Gastrocnemius medialis (tissue), 4 donors: Measurements from ENCODE around the gene NDUFB8.

Experiments used
- POLR2A ChIP-seq, 2 donors: fragments of 450-650 bp; IDR thresholded peaks; one replicate each; pipeline ENCODE4 v1.6.1; 2017; ENCODE audit warnings: antibody characterized with exemption in 2 of 2, mild to moderate bottlenecking in 2 of 2, moderate library complexity in 2 of 2
- TF ChIP-seq, protein P1 (sequence below), 5 experiments: fragments of 450-650 bp in 3 of 5; fragments of 200-600 bp in 2 of 5; sonication (generic) in 2 of 5; IDR thresholded peaks in 4 of 5; conservative IDR thresholded peaks in 1 of 5; 1 replicate in 4 of 5; 2 replicates in 1 of 5; pipeline ENCODE4 v1.5.1; 2016 to 2019; ENCODE audit warnings: antibody characterized with exemption in 5 of 5, mild to moderate bottlenecking in 3 of 5, moderate library complexity in 3 of 5

DNA sequence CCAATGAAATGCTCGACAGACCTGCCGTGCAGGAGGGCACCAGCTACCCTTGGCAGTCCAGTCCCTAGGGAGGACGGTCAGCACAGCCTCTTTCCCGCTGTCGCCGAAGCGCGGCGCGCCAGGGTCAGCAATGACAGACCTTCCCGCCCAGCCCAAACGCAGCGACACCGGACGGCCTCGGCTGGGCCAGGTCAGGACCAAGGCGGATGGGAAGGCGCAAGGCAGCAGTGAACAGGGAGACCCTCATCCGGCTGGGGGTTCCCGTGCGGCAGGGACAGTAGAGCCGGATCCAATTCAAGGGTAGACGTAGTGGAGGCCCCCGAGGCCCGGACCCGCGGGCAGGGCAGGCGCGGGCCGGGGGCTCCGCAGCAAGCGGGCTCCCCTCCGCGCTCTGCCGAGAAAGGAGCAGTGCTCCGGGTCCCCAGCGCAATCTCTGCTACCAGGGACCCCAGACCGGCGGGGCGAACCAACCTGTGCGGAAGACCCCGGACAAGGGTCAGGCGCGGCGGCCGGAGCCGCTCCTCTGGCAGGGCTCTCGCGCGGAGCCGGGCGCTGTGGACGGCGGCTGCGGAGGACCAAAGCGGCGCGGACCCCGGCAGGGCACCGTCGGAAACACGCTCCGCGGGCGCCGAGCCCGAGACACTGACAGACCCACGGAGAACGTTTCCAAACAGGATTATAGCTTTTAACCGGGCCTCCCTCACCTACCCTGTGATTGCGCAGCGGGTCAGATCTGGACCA, 10.2 kb downstream of the NDUFB8 start, which contains the start of gene SEC31B:
- peak; percentile 56 for TF ChIP-seq POLR2A (IDR thresholded peaks at IDR 0.05)
- TF ChIP-seq, protein P1, sequence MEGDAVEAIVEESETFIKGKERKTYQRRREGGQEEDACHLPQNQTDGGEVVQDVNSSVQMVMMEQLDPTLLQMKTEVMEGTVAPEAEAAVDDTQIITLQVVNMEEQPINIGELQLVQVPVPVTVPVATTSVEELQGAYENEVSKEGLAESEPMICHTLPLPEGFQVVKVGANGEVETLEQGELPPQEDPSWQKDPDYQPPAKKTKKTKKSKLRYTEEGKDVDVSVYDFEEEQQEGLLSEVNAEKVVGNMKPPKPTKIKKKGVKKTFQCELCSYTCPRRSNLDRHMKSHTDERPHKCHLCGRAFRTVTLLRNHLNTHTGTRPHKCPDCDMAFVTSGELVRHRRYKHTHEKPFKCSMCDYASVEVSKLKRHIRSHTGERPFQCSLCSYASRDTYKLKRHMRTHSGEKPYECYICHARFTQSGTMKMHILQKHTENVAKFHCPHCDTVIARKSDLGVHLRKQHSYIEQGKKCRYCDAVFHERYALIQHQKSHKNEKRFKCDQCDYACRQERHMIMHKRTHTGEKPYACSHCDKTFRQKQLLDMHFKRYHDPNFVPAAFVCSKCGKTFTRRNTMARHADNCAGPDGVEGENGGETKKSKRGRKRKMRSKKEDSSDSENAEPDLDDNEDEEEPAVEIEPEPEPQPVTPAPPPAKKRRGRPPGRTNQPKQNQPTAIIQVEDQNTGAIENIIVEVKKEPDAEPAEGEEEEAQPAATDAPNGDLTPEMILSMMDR (IDR thresholded peaks at IDR 0.05 in 4 of 5, conservative IDR thresholded peaks at IDR 0.05 in 1 of 5), result no peak
